ENCODE results near the gene RAP1GAP. TPM values are rescaled to one million over a fixed set of nuclear protein-coding genes. Genes with fewer than 3 reads are reported as not detected.

RAP1GAP gene
- total and polyA plus RNA-seq, 9 of the 15 experiments (the other 6 are each of a cell fraction or from before 2014, with no cell fraction given): 0.29 to 30.2 (median 19.2) TPM

DNA sequence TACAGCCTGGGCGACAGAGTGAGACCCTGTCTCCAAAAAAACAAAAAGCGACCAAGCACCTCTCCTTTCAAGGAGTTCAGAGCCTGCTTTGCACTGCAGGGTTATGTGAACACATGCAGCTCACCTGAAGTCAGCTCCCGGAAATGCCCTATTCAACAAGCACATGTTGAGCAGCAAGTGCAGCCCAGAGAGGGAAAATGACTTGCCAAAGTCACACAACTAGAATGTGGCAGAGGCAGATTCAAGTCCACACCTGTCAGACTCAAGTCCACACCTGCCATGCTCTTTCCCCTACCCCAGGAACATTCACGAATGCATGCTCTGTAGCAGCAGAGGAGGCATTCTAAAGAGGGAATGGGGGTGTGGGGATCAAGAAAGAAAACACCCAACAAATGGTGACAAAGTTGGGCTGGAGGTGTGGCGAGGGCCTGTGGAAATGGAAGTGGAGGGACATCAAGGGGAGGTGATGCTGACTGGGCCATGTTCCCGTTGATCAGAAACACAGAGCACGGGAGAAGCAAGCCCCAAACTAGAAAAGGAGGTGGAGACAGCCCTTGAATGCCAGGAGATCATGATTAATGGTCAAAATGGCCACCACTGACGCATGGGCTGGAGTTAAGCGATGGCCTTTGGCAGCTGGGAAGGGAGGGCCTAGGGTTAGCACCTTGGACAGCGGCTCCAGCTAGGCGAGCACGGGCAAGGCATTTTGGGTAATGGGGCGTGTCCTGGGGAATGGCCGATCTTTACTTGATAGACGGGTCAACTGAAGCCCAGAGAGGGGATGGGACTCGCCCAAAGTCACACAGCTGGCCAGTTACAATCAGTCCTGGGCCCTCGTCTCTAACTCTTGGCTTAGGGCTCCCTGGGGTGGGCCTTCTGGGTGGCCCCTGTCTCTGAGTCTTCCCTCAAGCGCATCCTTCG, 21.5 kb downstream of the RAP1GAP start (continued):
- TF ChIP-seq, protein P1, sequence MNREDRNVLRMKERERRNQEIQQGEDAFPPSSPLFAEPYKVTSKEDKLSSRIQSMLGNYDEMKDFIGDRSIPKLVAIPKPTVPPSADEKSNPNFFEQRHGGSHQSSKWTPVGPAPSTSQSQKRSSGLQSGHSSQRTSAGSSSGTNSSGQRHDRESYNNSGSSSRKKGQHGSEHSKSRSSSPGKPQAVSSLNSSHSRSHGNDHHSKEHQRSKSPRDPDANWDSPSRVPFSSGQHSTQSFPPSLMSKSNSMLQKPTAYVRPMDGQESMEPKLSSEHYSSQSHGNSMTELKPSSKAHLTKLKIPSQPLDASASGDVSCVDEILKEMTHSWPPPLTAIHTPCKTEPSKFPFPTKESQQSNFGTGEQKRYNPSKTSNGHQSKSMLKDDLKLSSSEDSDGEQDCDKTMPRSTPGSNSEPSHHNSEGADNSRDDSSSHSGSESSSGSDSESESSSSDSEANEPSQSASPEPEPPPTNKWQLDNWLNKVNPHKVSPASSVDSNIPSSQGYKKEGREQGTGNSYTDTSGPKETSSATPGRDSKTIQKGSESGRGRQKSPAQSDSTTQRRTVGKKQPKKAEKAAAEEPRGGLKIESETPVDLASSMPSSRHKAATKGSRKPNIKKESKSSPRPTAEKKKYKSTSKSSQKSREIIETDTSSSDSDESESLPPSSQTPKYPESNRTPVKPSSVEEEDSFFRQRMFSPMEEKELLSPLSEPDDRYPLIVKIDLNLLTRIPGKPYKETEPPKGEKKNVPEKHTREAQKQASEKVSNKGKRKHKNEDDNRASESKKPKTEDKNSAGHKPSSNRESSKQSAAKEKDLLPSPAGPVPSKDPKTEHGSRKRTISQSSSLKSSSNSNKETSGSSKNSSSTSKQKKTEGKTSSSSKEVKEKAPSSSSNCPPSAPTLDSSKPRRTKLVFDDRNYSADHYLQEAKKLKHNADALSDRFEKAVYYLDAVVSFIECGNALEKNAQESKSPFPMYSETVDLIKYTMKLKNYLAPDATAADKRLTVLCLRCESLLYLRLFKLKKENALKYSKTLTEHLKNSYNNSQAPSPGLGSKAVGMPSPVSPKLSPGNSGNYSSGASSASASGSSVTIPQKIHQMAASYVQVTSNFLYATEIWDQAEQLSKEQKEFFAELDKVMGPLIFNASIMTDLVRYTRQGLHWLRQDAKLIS (CRISPR knock-in tag; IDR thresholded peaks at IDR 0.05): peak; percentile 98; the same call in 1 of the 2 replicates
- TF ChIP-seq TFAM (CRISPR knock-in tag; conservative IDR thresholded peaks at IDR 0.05): no peak
- TF ChIP-seq, protein P2, sequence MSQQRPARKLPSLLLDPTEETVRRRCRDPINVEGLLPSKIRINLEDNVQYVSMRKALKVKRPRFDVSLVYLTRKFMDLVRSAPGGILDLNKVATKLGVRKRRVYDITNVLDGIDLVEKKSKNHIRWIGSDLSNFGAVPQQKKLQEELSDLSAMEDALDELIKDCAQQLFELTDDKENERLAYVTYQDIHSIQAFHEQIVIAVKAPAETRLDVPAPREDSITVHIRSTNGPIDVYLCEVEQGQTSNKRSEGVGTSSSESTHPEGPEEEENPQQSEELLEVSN (IDR thresholded peaks at IDR 0.05; ENCODE audit: borderline replicate concordance in 1 of 2, extremely low read depth in 1 of 2, insufficient read depth in 1 of 2, insufficient read length in 1 of 2, low read depth in 1 of 2, low read length in 1 of 2, poor library complexity in 1 of 2, severe bottlenecking in 1 of 2): peak in 1 of 2 experiments; percentile 12
- TF ChIP-seq YY1 (IDR thresholded peaks at IDR 0.05; ENCODE audit: borderline replicate concordance in 1 of 3, control insufficient read depth in 1 of 3, extremely low read depth in 1 of 3, insufficient read depth in 3 of 3, insufficient read length in 1 of 3, insufficient replicate concordance in 2 of 3, low read depth in 1 of 3, low read length in 2 of 3): peak; percentile 90 to 99 (median 96)
- TF ChIP-seq TGIF2 (CRISPR knock-in tag; IDR thresholded peaks at IDR 0.05): peak; percentile 95; the same call in 1 of the 2 replicates
- TF ChIP-seq ZNF24 (IDR thresholded peaks at IDR 0.05): peak; percentile 78
- peak; percentile 93 for TF ChIP-seq ZNF143 (CRISPR knock-in tag; IDR thresholded peaks at IDR 0.05)
- TF ChIP-seq, protein P3, sequence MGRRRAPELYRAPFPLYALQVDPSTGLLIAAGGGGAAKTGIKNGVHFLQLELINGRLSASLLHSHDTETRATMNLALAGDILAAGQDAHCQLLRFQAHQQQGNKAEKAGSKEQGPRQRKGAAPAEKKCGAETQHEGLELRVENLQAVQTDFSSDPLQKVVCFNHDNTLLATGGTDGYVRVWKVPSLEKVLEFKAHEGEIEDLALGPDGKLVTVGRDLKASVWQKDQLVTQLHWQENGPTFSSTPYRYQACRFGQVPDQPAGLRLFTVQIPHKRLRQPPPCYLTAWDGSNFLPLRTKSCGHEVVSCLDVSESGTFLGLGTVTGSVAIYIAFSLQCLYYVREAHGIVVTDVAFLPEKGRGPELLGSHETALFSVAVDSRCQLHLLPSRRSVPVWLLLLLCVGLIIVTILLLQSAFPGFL (CRISPR knock-in tag; IDR thresholded peaks at IDR 0.05): no peak; the same call in 1 of the 2 replicates
- TF ChIP-seq, protein P4, sequence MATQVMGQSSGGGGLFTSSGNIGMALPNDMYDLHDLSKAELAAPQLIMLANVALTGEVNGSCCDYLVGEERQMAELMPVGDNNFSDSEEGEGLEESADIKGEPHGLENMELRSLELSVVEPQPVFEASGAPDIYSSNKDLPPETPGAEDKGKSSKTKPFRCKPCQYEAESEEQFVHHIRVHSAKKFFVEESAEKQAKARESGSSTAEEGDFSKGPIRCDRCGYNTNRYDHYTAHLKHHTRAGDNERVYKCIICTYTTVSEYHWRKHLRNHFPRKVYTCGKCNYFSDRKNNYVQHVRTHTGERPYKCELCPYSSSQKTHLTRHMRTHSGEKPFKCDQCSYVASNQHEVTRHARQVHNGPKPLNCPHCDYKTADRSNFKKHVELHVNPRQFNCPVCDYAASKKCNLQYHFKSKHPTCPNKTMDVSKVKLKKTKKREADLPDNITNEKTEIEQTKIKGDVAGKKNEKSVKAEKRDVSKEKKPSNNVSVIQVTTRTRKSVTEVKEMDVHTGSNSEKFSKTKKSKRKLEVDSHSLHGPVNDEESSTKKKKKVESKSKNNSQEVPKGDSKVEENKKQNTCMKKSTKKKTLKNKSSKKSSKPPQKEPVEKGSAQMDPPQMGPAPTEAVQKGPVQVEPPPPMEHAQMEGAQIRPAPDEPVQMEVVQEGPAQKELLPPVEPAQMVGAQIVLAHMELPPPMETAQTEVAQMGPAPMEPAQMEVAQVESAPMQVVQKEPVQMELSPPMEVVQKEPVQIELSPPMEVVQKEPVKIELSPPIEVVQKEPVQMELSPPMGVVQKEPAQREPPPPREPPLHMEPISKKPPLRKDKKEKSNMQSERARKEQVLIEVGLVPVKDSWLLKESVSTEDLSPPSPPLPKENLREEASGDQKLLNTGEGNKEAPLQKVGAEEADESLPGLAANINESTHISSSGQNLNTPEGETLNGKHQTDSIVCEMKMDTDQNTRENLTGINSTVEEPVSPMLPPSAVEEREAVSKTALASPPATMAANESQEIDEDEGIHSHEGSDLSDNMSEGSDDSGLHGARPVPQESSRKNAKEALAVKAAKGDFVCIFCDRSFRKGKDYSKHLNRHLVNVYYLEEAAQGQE (IDR thresholded peaks at IDR 0.05; ENCODE audit: borderline replicate concordance): peak; percentile 100
- TF ChIP-seq, protein P4 (CRISPR knock-in tag; IDR thresholded peaks at IDR 0.05; ENCODE audit: low read depth): peak; percentile 100

Measured in K562 (cell line).